IMR-90 (cell line): Measurements from ENCODE around the gene TECPR2. TPM values are rescaled to one million over a fixed set of nuclear protein-coding genes. Genes with fewer than 3 reads are reported as not detected.

Source experiments
- ATAC-seq: fragments of 200-7000 bp; cut with Tn5 transposase; 2 replicates; pipeline ENCODE4 v1.9.1; 2020; ENCODE audit warnings: low read depth, mild to moderate bottlenecking, moderate library complexity
- BruUV-seq: library from RNA; stranded (reverse); fragments of 400-500 nt; replicated peaks from 2 replicates; lab custom pipeline; 2021; lab: Mats Ljungman, UMichigan
- CTCF ChIA-PET: fragments of 300-600 bp; formaldehyde crosslinking; extraction: SDS; loops from one replicate; lab custom pipeline; 2021; ENCODE audit warnings: antibody characterized with exemption; lab: Yijun Ruan, JAX
- POLR2A ChIA-PET: fragments of 300-600 bp; sonication (Branson Sonifier 250); formaldehyde crosslinking; loops from one replicate; lab custom pipeline; 2022; ENCODE audit warnings: antibody characterized with exemption; ENCODE audit not compliant: unreplicated experiment; lab: Charles Lee
- DNase-seq: peaks from one replicate; pipeline ENCODE4 v3.0.0; 2013
- H2AFZ ChIP-seq: replicated peaks from 2 replicates; pipeline ENCODE3; 2013; ENCODE audit warnings: low read length, mild to moderate bottlenecking; ENCODE audit not compliant: poor library complexity
- H2AK5ac ChIP-seq: 2 replicates; pipeline ENCODE4 v1.6.1; 2013; ENCODE audit warnings: low read depth, low read length, inconsistent platforms
- H2AK9ac ChIP-seq: replicated peaks from 2 replicates; pipeline ENCODE3; 2013; ENCODE audit warnings: mild to moderate bottlenecking, low read depth, low read length, moderate library complexity; ENCODE audit not compliant: poor library complexity
- H2BK120ac ChIP-seq: 2 replicates; pipeline ENCODE4 v1.6.1; 2013; ENCODE audit warnings: low read depth, low read length, inconsistent platforms
- H2BK15ac ChIP-seq: 3 replicates; pipeline ENCODE4 v1.6.1; 2013; ENCODE audit warnings: low read depth, low read length, inconsistent platforms
- H2BK20ac ChIP-seq: 2 replicates; pipeline ENCODE4 v1.6.1; 2013; ENCODE audit warnings: low read depth, mild to moderate bottlenecking, inconsistent platforms, low read length, moderate library complexity
- H2BK5ac ChIP-seq: 2 replicates; pipeline ENCODE4 v1.6.1; 2013; ENCODE audit warnings: mild to moderate bottlenecking, low read depth, low read length, inconsistent platforms; ENCODE audit not compliant: poor library complexity, severe bottlenecking
- H3K14ac ChIP-seq: replicated peaks from 2 replicates; pipeline ENCODE4 v1.6.1; 2013; ENCODE audit warnings: low read depth, low read length, inconsistent platforms
- H3K18ac ChIP-seq: 2 replicates; pipeline ENCODE4 v1.6.1; 2013; ENCODE audit warnings: low read depth, low read length, control low read depth
- H3K23ac ChIP-seq: 2 replicates; pipeline ENCODE4 v1.6.1; 2013; ENCODE audit warnings: low read depth, low read length, inconsistent platforms
- H3K27ac ChIP-seq: 2 replicates; pipeline ENCODE4 v1.5.1; 2013; ENCODE audit warnings: mild to moderate bottlenecking, control low read depth, low read length; ENCODE audit not compliant: insufficient read depth
- H3K27me3 ChIP-seq: 2 replicates; pipeline ENCODE4 v1.6.1; 2013; ENCODE audit warnings: low read length; ENCODE audit not compliant: control insufficient read depth, insufficient read depth
- H3K36me3 ChIP-seq: 2 replicates; pipeline ENCODE4 v1.6.1; 2013; ENCODE audit warnings: low read length, mixed read lengths; ENCODE audit not compliant: control insufficient read depth, insufficient read depth
- H3K4ac ChIP-seq: 2 replicates; pipeline ENCODE4 v1.6.1; 2013; ENCODE audit warnings: low read depth, low read length, inconsistent platforms
- H3K4me1 ChIP-seq: 2 replicates; pipeline ENCODE4 v1.6.1; 2013; ENCODE audit warnings: low read length, mixed read lengths; ENCODE audit not compliant: control insufficient read depth, insufficient read depth
- H3K4me2 ChIP-seq: 2 replicates; pipeline ENCODE4 v1.6.1; 2013; ENCODE audit warnings: low read depth, mild to moderate bottlenecking, control low read depth, low read length, moderate library complexity
- H3K4me3 ChIP-seq: 2 replicates; pipeline ENCODE4 v1.5.1; 2013; ENCODE audit warnings: low read depth, mild to moderate bottlenecking, control low read depth, low read length, moderate library complexity; ENCODE audit not compliant: insufficient read depth
- H3K56ac ChIP-seq: 2 replicates; pipeline ENCODE4 v1.6.1; 2013; ENCODE audit warnings: low read length, inconsistent platforms; ENCODE audit not compliant: insufficient read depth; ENCODE audit errors: extremely low read depth
- H3K79me1 ChIP-seq, 2 experiments: 2 replicates each; pipeline ENCODE4 v1.6.1; 2013; ENCODE audit warnings: low read length in 2 of 2, inconsistent platforms in 1 of 2, low read depth in 1 of 2
- H3K9ac ChIP-seq: 2 replicates; pipeline ENCODE4 v1.6.1; 2013; ENCODE audit warnings: low read depth, low read length, control low read depth
- H3K9me1 ChIP-seq: 2 replicates; pipeline ENCODE4 v1.6.1; 2013; ENCODE audit warnings: low read length, inconsistent platforms; ENCODE audit not compliant: insufficient read depth
- H3K9me3 ChIP-seq: 2 replicates; pipeline ENCODE4 v1.6.1; 2013; ENCODE audit warnings: low read length; ENCODE audit not compliant: control insufficient read depth, insufficient read depth
- H4K20me1 ChIP-seq: 2 replicates; pipeline ENCODE4 v1.6.1; 2013; ENCODE audit warnings: low read length, inconsistent platforms; ENCODE audit not compliant: insufficient read depth
- H4K5ac ChIP-seq: 2 replicates; pipeline ENCODE4 v1.6.1; 2013; ENCODE audit warnings: mild to moderate bottlenecking, low read depth, low read length, control low read depth
- H4K8ac ChIP-seq, 2 experiments: 2 replicates each; pipeline ENCODE4 v1.6.1; 2013; ENCODE audit warnings: low read depth in 2 of 2, low read length in 2 of 2, control low read depth in 1 of 2, inconsistent platforms in 1 of 2
- H4K91ac ChIP-seq: 2 replicates; pipeline ENCODE4 v1.6.1; 2013; ENCODE audit warnings: low read depth, low read length, inconsistent platforms; ENCODE audit not compliant: insufficient read depth
- BHLHE40 ChIP-seq: fragments of 150-350 bp; IDR thresholded peaks from 2 replicates; pipeline ENCODE4 v1.6.1; 2016; ENCODE audit warnings: mild to moderate bottlenecking, low read depth, low read length
- CEBPB ChIP-seq: IDR thresholded peaks from 2 replicates; pipeline ENCODE4 v1.6.1; 2012; ENCODE audit warnings: low read depth, low read length, improper control_type of control experiment
- CHD1 ChIP-seq: IDR thresholded peaks from 2 replicates; pipeline ENCODE4 v1.6.1; 2012; ENCODE audit warnings: low read depth, low read length, improper control_type of control experiment
- CTCF ChIP-seq: conservative IDR thresholded peaks from 2 replicates; pipeline ENCODE4 v1.5.1; 2012; ENCODE audit warnings: mild to moderate bottlenecking, low read depth, low read length, improper control_type of control experiment
- ELK1 ChIP-seq: fragments of 150-350 bp; IDR thresholded peaks from 2 replicates; pipeline ENCODE4 v1.6.1; 2016; ENCODE audit warnings: low read depth, mild to moderate bottlenecking, low read length, moderate library complexity, borderline replicate concordance
- FOS ChIP-seq: fragments of 150-350 bp; IDR thresholded peaks from 2 replicates; pipeline ENCODE4 v1.6.1; 2016; ENCODE audit warnings: low read depth, low read length
- MAFK ChIP-seq: IDR thresholded peaks from 2 replicates; pipeline ENCODE4 v1.6.1; 2012; ENCODE audit warnings: low read depth, low read length, improper control_type of control experiment
- MAZ ChIP-seq: IDR thresholded peaks from 2 replicates; pipeline ENCODE4 v1.6.1; 2012; ENCODE audit warnings: low read depth, mild to moderate bottlenecking, low read length, improper control_type of control experiment, moderate library complexity, borderline replicate concordance
- MXI1 ChIP-seq: IDR thresholded peaks from 2 replicates; pipeline ENCODE4 v1.6.1; 2012; ENCODE audit warnings: low read depth, mild to moderate bottlenecking, low read length, moderate library complexity, borderline replicate concordance
- NFE2L2 ChIP-seq: fragments of 150-350 bp; IDR thresholded peaks from 2 replicates; pipeline ENCODE4 v1.6.1; 2016; ENCODE audit warnings: low read depth, mild to moderate bottlenecking, low read length
- POLR2A ChIP-seq: IDR thresholded peaks from 2 replicates; pipeline ENCODE4 v1.6.1; 2012; ENCODE audit warnings: mild to moderate bottlenecking, low read depth, low read length
- RAD21 ChIP-seq: IDR thresholded peaks from 2 replicates; pipeline ENCODE4 v1.6.1; 2012; ENCODE audit warnings: low read length, improper control_type of control experiment
- RCOR1 ChIP-seq: IDR thresholded peaks from 2 replicates; pipeline ENCODE4 v1.6.1; 2012; ENCODE audit warnings: mild to moderate bottlenecking, low read length, improper control_type of control experiment; ENCODE audit not compliant: insufficient replicate concordance
- RFX5 ChIP-seq: IDR thresholded peaks from 2 replicates; pipeline ENCODE4 v1.8.0; 2012; ENCODE audit warnings: low read depth, mild to moderate bottlenecking, low read length, moderate library complexity
- SMC3 ChIP-seq: fragments of 150-350 bp; IDR thresholded peaks from 2 replicates; pipeline ENCODE4 v1.6.1; 2016; ENCODE audit warnings: low read depth, mild to moderate bottlenecking, antibody characterized with exemption, low read length, moderate library complexity
- USF2 ChIP-seq: fragments of 150-350 bp; IDR thresholded peaks from 2 replicates; pipeline ENCODE4 v1.6.1; 2017; ENCODE audit warnings: mild to moderate bottlenecking, antibody characterized with exemption, low read length, low read depth
- WGBS, 2 experiments: methylation state at CpG; one replicate each; pipeline versions ENCODE4 v1.1.5 to v1.1.7; 2013; ENCODE audit warnings: missing lambda C conversion rate in 2 of 2; ENCODE audit not compliant: insufficient read length in 1 of 2; ENCODE audit errors: extremely low coverage in 2 of 2; 5-methylcytosine and 5-hydroxymethylcytosine counted together
- dilution Hi-C: fragments of 300-500 bp; cut with HindIII; formaldehyde crosslinking; loops from one replicate; pipeline ENCODE4 v1.14.3; 2018; ENCODE audit warnings: low sequenced_read_pairs; ENCODE audit not compliant: unreplicated experiment
- in situ Hi-C: fragments of 300-500 bp; cut with MboI; formaldehyde crosslinking; loops from 3 replicates; pipeline ENCODE4 v1.14.3; 2019; ENCODE audit warnings: low sequenced_read_pairs, inconsistent platforms, mixed read lengths
- intact Hi-C: fragments of 100-400 bp; cut with micrococcal nuclease; formaldehyde crosslinking; loops from 2 replicates; pipeline ENCODE4 v1.10.0; 2022
- polyA plus RNA-seq, 3 experiments: library from polyadenylated mRNA; depleted of rRNA; stranded (reverse); fragments of >200 nt; gene quantifications; 2 replicates each; pipeline ENCODE4 v1.2.3, GENCODE V29; 2012; ENCODE audit warnings: low replicate concordance in 1 of 3
- total RNA-seq: library from RNA; depleted of rRNA; stranded (reverse); fragments of >200 nt; gene quantifications from 2 replicates; pipeline ENCODE4 v1.2.3, GENCODE V29; 2012

Gene TECPR2
- total and polyA plus RNA-seq, 2 of the 4 experiments (the other 2 are of a cell fraction): 9.5 to 11.7 TPM

GRCh38 chr14:102445066-102445465, 82.3 kb downstream of the TECPR2 start:
- Histone ChIP-seq H4K91ac (no peak overlapping the region), H2BK20ac (no peak overlapping the region), H2AK9ac (no peak overlapping the region), H4K20me1 (no peaks in the 10 kb centered on the region), H3K27me3 (no peaks in the 10 kb centered on the region), H3K56ac (no peak overlapping the region), H3K23ac (no peak overlapping the region), H2BK15ac (no peak overlapping the region), H4K8ac (no peak overlapping the region), H3K36me3 (peaks cover 38% of the 10 kb centered on the region), H2BK120ac (no peak overlapping the region), H3K9me3 (no peaks in the 10 kb centered on the region), H2AK5ac (no peak overlapping the region), H3K9me1 (no peaks in the 10 kb centered on the region), H3K14ac (no peak overlapping the region), H4K5ac (no peak overlapping the region), H3K4me3 (no peak overlapping the region), H2BK5ac (no peak overlapping the region), H3K27ac (no peak overlapping the region), H3K4me2 (no peak overlapping the region), H3K79me1 (no peaks in the 10 kb centered on the region), H3K4ac (no peak overlapping the region), H2AFZ (no peak overlapping the region), H3K18ac (no peak overlapping the region), H3K9ac (no peak overlapping the region), H3K4me1 (no peaks in the 10 kb centered on the region)
- TF ChIP-seq ELK1 (no peak), NFE2L2 (no peak), CTCF (no peak), RAD21 (no peak), POLR2A (no peak), CHD1 (no peak), BHLHE40 (no peak), FOS (no peak), MAFK (no peak), RCOR1 (no peak), MXI1 (no peak), MAZ (no peak), USF2 (no peak), CEBPB (no peak), RFX5 (no peak), SMC3 (no peak)
- CTCF ChIA-PET: no interaction called here
- in situ Hi-C loops (no loop called here), dilution Hi-C loops (no loop called here), intact Hi-C loops (no loop called here)
- WGBS, 2 experiments: 100% methylated on average over 6 of the region's 7 CpGs; no CpG with 5 or more reads in 1 of the 2 experiments
- POLR2A ChIA-PET: no interaction called here
- ATAC-seq: no peak
- no TSS peak for BruUV-seq
- no peak for DNase-seq
